ENCODE data around the gene CNN2.

GRCh38 chr19:979318-979741 lies 47.1 kb upstream of the CNN2 start:
- TF ChIP-seq SUZ12 (IDR thresholded peaks at IDR 0.05): no peak
- TF ChIP-seq FOXM1 (IDR thresholded peaks at IDR 0.05; ENCODE audit: borderline replicate concordance): no peak
- TF ChIP-seq FOXA1 (IDR thresholded peaks at IDR 0.05): no peak
- TF ChIP-seq HDGF (IDR thresholded peaks at IDR 0.05; ENCODE audit: borderline replicate concordance): no peak
- TF ChIP-seq BHLHE40 (IDR thresholded peaks at IDR 0.05; ENCODE audit: borderline replicate concordance): no peak
- no peak for TF ChIP-seq SP1 (IDR thresholded peaks at IDR 0.05)
- TF ChIP-seq FOXK2 (IDR thresholded peaks at IDR 0.05): no peak
- no peak for TF ChIP-seq ELF4 (IDR thresholded peaks at IDR 0.05)
- TF ChIP-seq ARNT (IDR thresholded peaks at IDR 0.05): no peak
